ENCODE results near the gene IMP4. TPM values are rescaled to one million over a fixed set of nuclear protein-coding genes. Genes with fewer than 3 reads are reported as not detected.
A peak's percentile ranks its signal among the peaks of the same experiment; 100 is the strongest.

The IMP4 gene
- total and polyA plus RNA-seq, 10 of the 15 experiments (the other 5 are each of a cell fraction or from before 2014, with no cell fraction given) = 41.4 to 242 (median 166) TPM

DNA sequence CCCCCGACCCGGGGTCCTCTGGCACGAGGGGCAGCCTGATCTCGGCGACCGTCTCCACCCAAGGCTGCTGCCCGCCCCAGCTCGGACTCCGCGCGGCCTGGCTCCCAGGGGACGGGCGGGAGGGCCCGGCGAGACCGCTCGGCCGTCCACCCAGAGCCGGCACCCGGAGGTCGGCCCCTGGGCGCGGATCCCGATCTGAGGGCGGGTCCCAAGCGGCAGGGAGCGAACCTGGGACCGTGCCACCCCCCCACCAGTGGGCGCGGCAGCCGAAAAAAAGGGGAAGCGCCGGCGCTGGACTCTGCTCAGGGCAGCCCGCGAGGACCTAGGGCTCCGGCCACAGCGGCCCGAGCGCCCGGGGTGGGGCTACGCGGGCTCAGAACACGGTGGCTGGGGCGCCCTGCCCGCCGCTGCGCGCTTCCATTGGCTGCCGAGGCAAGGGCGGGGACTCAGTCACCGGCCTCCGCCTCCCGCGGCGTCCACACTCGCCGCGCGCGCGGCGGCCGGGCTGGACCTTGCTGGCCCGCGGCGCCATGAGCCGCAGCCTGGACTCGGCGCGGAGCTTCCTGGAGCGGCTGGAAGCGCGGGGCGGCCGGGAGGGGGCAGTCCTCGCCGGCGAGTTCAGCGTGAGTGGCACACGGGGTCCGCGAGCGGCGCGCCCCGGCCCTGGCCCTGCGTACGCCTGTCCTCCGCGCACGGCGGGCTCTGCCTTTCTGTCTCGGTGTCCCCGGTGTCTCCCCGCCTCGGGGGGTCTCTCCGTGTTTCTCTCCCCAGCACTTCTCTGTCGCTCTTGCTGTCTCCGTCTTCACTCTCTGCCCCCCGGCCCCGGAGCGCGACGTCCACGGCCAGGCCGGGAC lies 13.1 kb downstream of the IMP4 start, which contains the start of gene PTPN18 (continued):
- TF ChIP-seq, protein P1, sequence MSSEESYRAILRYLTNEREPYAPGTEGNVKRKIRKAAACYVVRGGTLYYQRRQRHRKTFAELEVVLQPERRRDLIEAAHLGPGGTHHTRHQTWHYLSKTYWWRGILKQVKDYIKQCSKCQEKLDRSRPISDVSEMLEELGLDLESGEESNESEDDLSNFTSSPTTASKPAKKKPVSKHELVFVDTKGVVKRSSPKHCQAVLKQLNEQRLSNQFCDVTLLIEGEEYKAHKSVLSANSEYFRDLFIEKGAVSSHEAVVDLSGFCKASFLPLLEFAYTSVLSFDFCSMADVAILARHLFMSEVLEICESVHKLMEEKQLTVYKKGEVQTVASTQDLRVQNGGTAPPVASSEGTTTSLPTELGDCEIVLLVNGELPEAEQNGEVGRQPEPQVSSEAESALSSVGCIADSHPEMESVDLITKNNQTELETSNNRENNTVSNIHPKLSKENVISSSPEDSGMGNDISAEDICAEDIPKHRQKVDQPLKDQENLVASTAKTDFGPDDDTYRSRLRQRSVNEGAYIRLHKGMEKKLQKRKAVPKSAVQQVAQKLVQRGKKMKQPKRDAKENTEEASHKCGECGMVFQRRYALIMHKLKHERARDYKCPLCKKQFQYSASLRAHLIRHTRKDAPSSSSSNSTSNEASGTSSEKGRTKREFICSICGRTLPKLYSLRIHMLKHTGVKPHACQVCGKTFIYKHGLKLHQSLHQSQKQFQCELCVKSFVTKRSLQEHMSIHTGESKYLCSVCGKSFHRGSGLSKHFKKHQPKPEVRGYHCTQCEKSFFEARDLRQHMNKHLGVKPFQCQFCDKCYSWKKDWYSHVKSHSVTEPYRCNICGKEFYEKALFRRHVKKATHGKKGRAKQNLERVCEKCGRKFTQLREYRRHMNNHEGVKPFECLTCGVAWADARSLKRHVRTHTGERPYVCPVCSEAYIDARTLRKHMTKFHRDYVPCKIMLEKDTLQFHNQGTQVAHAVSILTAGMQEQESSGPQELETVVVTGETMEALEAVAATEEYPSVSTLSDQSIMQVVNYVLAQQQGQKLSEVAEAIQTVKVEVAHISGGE (CRISPR knock-in tag; IDR thresholded peaks at IDR 0.05) = no peak
- TF ChIP-seq ZBTB40 (IDR thresholded peaks at IDR 0.05; ENCODE audit: borderline replicate concordance) = no peak
- TF ChIP-seq, protein P2, sequence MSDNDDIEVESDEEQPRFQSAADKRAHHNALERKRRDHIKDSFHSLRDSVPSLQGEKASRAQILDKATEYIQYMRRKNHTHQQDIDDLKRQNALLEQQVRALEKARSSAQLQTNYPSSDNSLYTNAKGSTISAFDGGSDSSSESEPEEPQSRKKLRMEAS (IDR thresholded peaks at IDR 0.05; ENCODE audit: low read depth, low read length) = no peak
- TF ChIP-seq NR2F1 (conservative IDR thresholded peaks at IDR 0.05) = peak; percentile 49
- TF ChIP-seq RFX5 (IDR thresholded peaks at IDR 0.05; ENCODE audit: low read depth, low read length) = no peak
- no peak for TF ChIP-seq RELA (IDR thresholded peaks at IDR 0.05; ENCODE audit: borderline replicate concordance, partially characterized antibody)
- TF ChIP-seq HDAC6 (IDR thresholded peaks at IDR 0.05; ENCODE audit: unreplicated experiment) = no peak
- TF ChIP-seq ZBTB33 (IDR thresholded peaks at IDR 0.05) = no peak
- TF ChIP-seq, protein P3, sequence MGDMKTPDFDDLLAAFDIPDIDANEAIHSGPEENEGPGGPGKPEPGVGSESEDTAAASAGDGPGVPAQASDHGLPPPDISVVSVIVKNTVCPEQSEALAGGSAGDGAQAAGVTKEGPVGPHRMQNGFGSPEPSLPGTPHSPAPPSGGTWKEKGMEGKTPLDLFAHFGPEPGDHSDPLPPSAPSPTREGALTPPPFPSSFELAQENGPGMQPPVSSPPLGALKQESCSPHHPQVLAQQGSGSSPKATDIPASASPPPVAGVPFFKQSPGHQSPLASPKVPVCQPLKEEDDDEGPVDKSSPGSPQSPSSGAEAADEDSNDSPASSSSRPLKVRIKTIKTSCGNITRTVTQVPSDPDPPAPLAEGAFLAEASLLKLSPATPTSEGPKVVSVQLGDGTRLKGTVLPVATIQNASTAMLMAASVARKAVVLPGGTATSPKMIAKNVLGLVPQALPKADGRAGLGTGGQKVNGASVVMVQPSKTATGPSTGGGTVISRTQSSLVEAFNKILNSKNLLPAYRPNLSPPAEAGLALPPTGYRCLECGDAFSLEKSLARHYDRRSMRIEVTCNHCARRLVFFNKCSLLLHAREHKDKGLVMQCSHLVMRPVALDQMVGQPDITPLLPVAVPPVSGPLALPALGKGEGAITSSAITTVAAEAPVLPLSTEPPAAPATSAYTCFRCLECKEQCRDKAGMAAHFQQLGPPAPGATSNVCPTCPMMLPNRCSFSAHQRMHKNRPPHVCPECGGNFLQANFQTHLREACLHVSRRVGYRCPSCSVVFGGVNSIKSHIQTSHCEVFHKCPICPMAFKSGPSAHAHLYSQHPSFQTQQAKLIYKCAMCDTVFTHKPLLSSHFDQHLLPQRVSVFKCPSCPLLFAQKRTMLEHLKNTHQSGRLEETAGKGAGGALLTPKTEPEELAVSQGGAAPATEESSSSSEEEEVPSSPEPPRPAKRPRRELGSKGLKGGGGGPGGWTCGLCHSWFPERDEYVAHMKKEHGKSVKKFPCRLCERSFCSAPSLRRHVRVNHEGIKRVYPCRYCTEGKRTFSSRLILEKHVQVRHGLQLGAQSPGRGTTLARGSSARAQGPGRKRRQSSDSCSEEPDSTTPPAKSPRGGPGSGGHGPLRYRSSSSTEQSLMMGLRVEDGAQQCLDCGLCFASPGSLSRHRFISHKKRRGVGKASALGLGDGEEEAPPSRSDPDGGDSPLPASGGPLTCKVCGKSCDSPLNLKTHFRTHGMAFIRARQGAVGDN (IDR thresholded peaks at IDR 0.05) = 0 out of 2 replicates have a peak, but pooled peaks have one; percentile 50
- TF ChIP-seq NFYA (IDR thresholded peaks at IDR 0.05; ENCODE audit: borderline replicate concordance, low read depth, low read length) = no peak
- TF ChIP-seq HCFC1 (IDR thresholded peaks at IDR 0.05; ENCODE audit: low read length) = no peak
- TF ChIP-seq BMI1 (IDR thresholded peaks at IDR 0.05; ENCODE audit: borderline replicate concordance) = no peak
- no peak for TF ChIP-seq BRCA1 (IDR thresholded peaks at IDR 0.05; ENCODE audit: low read depth, low read length)
- TF ChIP-seq SUPT20H (IDR thresholded peaks at IDR 0.05; ENCODE audit: borderline replicate concordance, control insufficient read depth, low read depth, low read length) = no peak

Data from GM12878 (cell line).